A549 (cell line): ENCODE measurements around the gene CUL4A. TPM values are rescaled to one million over a fixed set of nuclear protein-coding genes. Genes with fewer than 3 reads are reported as not detected.

Experiments
- ATAC-seq, 2 experiments: fragments of 200-7000 bp in 1 of 2; fragments of >200 bp in 1 of 2; cut with Nextera tagmentation in 1 of 2; cut with Tn5 transposase in 1 of 2; 3 replicates each; pipeline versions ENCODE4 v1.8.0 to v1.9.1; 2018 to 2020; ENCODE audit warnings: mild to moderate bottlenecking in 1 of 2, moderate library complexity in 1 of 2
- CTCF ChIA-PET: fragments of 300-600 bp; sonication (Branson Sonifier 250); formaldehyde crosslinking; extraction: SDS; loops from one replicate; lab custom pipeline; 2021; ENCODE audit warnings: antibody characterized with exemption, inconsistent platforms; lab: Yijun Ruan, JAX
- POLR2A ChIA-PET: fragments of 350-600 bp; formaldehyde crosslinking; extraction: SDS; loops from one replicate; lab custom pipeline; 2021; ENCODE audit warnings: antibody characterized with exemption, inconsistent platforms; lab: Yijun Ruan, JAX
- DNase-seq, 2 experiments: peaks; one replicate each; pipeline versions ENCODE4 v3.0.0 to v3.0.0-alpha.2; 2011 to 2016; ENCODE audit warnings: low read depth in 1 of 2, low spot score in 1 of 2
- FAIRE-seq: peaks from 2 replicates; lab custom pipeline; 2011; peaks lifted over from hg19 to GRCh38; lab: Jason Lieb, UNC
- H3K27ac ChIP-seq, 2 experiments: fragments of >200 bp; sonication (Bioruptor Twin); formaldehyde crosslinking; 3 replicates each; pipeline ENCODE4 v1.5.1; 2016 to 2017
- H3K4me1 ChIP-seq: fragments of >200 bp; sonication (Bioruptor Twin); formaldehyde crosslinking; 3 replicates; pipeline ENCODE4 v1.6.1; 2016
- H3K4me2 ChIP-seq: fragments of >200 bp; sonication (Bioruptor Twin); formaldehyde crosslinking; 3 replicates; pipeline ENCODE4 v1.6.1; 2016
- H3K4me3 ChIP-seq: fragments of >200 bp; sonication (Bioruptor Twin); formaldehyde crosslinking; 3 replicates; pipeline ENCODE4 v1.5.1; 2016
- H3K9me3 ChIP-seq: fragments of >200 bp; sonication (Bioruptor Twin); formaldehyde crosslinking; 3 replicates; pipeline ENCODE4 v1.6.1; 2016
- CEBPB ChIP-seq, 2 experiments: fragments of >200 bp in 1 of 2; sonication (Bioruptor Twin) in 1 of 2; formaldehyde crosslinking in 1 of 2; IDR thresholded peaks; 2 replicates each; pipeline ENCODE4 v1.6.1; 2012 to 2016
- CHD2 ChIP-seq: fragments of 150-350 bp; IDR thresholded peaks from 2 replicates; pipeline ENCODE4 v1.6.1; 2014; ENCODE audit warnings: low read length; ENCODE audit not compliant: partially characterized antibody
- CHD4 ChIP-seq: fragments of 200-600 bp; sonication (generic); IDR thresholded peaks from 2 replicates; pipeline ENCODE4 v1.6.1; 2016; ENCODE audit warnings: antibody characterized with exemption, mild to moderate bottlenecking, borderline replicate concordance
- CTCF ChIP-seq: fragments of >200 bp; sonication (Bioruptor Twin); formaldehyde crosslinking; IDR thresholded peaks from 3 replicates; pipeline ENCODE4 v1.5.1; 2016
- EHMT2 ChIP-seq: fragments of 200-600 bp; sonication (generic); IDR thresholded peaks from 2 replicates; pipeline ENCODE4 v1.6.1; 2016; ENCODE audit warnings: antibody characterized with exemption, low read depth, mild to moderate bottlenecking, moderate library complexity
- EP300 ChIP-seq, 2 experiments: fragments of >200 bp; sonication (Bioruptor Twin); formaldehyde crosslinking; IDR thresholded peaks; 2 replicates in 1 of 2; 3 replicates in 1 of 2; pipeline ENCODE4 v1.6.1; 2016 to 2017
- FOSL2 ChIP-seq, 2 experiments: fragments of 450-650 bp in 1 of 2; fragments of >200 bp in 1 of 2; sonication (Bioruptor Twin) in 1 of 2; formaldehyde crosslinking; IDR thresholded peaks; 2 replicates each; pipeline versions ENCODE4 v1.5.0 to v1.6.1; 2016 to 2020; ENCODE audit warnings: mild to moderate bottlenecking in 1 of 2, moderate library complexity in 1 of 2
- FOXS1 ChIP-seq: fragments of 250-450 bp; sonication (Bioruptor Pico); IDR thresholded peaks from 2 replicates; pipeline ENCODE4 v1.5.0; 2020; ENCODE audit warnings: mild to moderate bottlenecking, moderate library complexity
- GATA3 ChIP-seq: IDR thresholded peaks from 2 replicates; pipeline ENCODE4 v1.6.1; 2012; ENCODE audit warnings: borderline replicate concordance
- JUNB ChIP-seq: fragments of >200 bp; sonication (Bioruptor Twin); formaldehyde crosslinking; IDR thresholded peaks from 2 replicates; pipeline ENCODE4 v1.6.1; 2016
- MAFK ChIP-seq: fragments of 450-650 bp; IDR thresholded peaks from 2 replicates; pipeline ENCODE4 v1.6.1; 2014; ENCODE audit not compliant: partially characterized antibody
- MAZ ChIP-seq: fragments of 150-350 bp; IDR thresholded peaks from 2 replicates; pipeline ENCODE4 v1.6.1; 2014; ENCODE audit warnings: antibody characterized with exemption, low read depth, low read length, borderline replicate concordance
- MYC ChIP-seq: IDR thresholded peaks from 2 replicates; pipeline ENCODE4 v1.6.1; 2012; ENCODE audit warnings: mild to moderate bottlenecking, inconsistent platforms, low read length, improper control_type of control experiment, borderline replicate concordance
- NFE2L2 ChIP-seq: fragments of 150-350 bp; conservative IDR thresholded peaks from 2 replicates; pipeline ENCODE4 v1.6.1; 2014; ENCODE audit warnings: low read length
- NPAS2 ChIP-seq: fragments of 250-450 bp; sonication (Bioruptor Pico); IDR thresholded peaks from 2 replicates; pipeline ENCODE4 v1.8.0; 2022; ENCODE audit warnings: mild to moderate bottlenecking, moderate library complexity, borderline replicate concordance
- PBX3 ChIP-seq: IDR thresholded peaks from 2 replicates; pipeline ENCODE4 v1.6.1; 2012
- PHF8 ChIP-seq: fragments of 200-600 bp; sonication (generic); IDR thresholded peaks from 2 replicates; pipeline ENCODE4 v1.6.1; 2016; ENCODE audit warnings: low read depth, mild to moderate bottlenecking, antibody characterized with exemption, moderate library complexity, borderline replicate concordance
- POLR2AphosphoS2 ChIP-seq: conservative IDR thresholded peaks from 2 replicates; pipeline ENCODE4 v1.6.1; 2012; ENCODE audit warnings: low read length, improper control_type of control experiment, inconsistent platforms
- SREBF2 ChIP-seq: fragments of 450-650 bp; IDR thresholded peaks from 2 replicates; pipeline ENCODE4 v1.6.1; 2014; ENCODE audit warnings: mild to moderate bottlenecking, moderate library complexity
- ZC3H11A ChIP-seq: fragments of 450-650 bp; IDR thresholded peaks from 2 replicates; pipeline ENCODE4 v1.6.1; 2014; ENCODE audit warnings: antibody characterized with exemption, mild to moderate bottlenecking
- ZNF302 ChIP-seq: fragments of 250-450 bp; sonication (Bioruptor Pico); IDR thresholded peaks from 2 replicates; pipeline ENCODE4 v1.9.0; 2021; ENCODE audit warnings: inconsistent platforms, mild to moderate bottlenecking, moderate library complexity
- WGBS: methylation state at CpG from one replicate; pipeline ENCODE4 v1.1.6; 2017; ENCODE audit errors: missing lambda C conversion rate; 5-methylcytosine and 5-hydroxymethylcytosine counted together
- polyA plus RNA-seq, 4 experiments: library from polyadenylated mRNA; depleted of rRNA in 3 of 4; stranded (reverse); fragments of >200 nt; fragmentation: RNase III in 1 of 4; extraction: RNeasy Plus Mini Kit Qiagen cat#74134 plus additional on column Dnase treatment in 1 of 4; gene quantifications; 2 replicates in 3 of 4; 3 replicates in 1 of 4; pipeline ENCODE4 v1.2.3, GENCODE V29; 2011 to 2017
- TF ChIP-seq, protein P1 (sequence below): fragments of >200 bp; sonication (Bioruptor Twin); formaldehyde crosslinking; IDR thresholded peaks from 2 replicates; pipeline ENCODE4 v1.6.1; 2016
- TF ChIP-seq, protein P2 (sequence below): fragments of 200-600 bp; sonication (generic); IDR thresholded peaks from 2 replicates; pipeline ENCODE4 v1.6.1; 2016; ENCODE audit warnings: antibody characterized with exemption, mild to moderate bottlenecking, moderate library complexity
- TF ChIP-seq, protein P3 (sequence below): fragments of >200 bp; sonication (Bioruptor Twin); formaldehyde crosslinking; IDR thresholded peaks from 3 replicates; pipeline ENCODE4 v1.6.1; 2016
- TF ChIP-seq, protein P4 (sequence below): fragments of 250-450 bp; sonication (Bioruptor Pico); IDR thresholded peaks from 2 replicates; pipeline ENCODE4 v1.5.0; 2021; ENCODE audit warnings: mild to moderate bottlenecking, moderate library complexity, borderline replicate concordance
- TF ChIP-seq, protein P5 (sequence below): IDR thresholded peaks from 2 replicates; pipeline ENCODE4 v1.6.1; 2012; ENCODE audit warnings: low read depth, borderline replicate concordance

Gene CUL4A
- polyA plus RNA-seq, 2 of the 4 experiments (the other 2 are of a cell fraction) = 49.6 to 55.4 TPM

GRCh38 chr13:113295776-113296175 is 86.4 kb downstream of the CUL4A start:
- 96% methylated on average over 6 of the region's 6 CpGs for WGBS
- Histone ChIP-seq H3K4me2 (peak overlapping the region; percentile 91), H3K4me1 (peaks cover 11% of the 10 kb centered on the region; the same call in 2 of the 3 replicates), H3K9me3 (no peaks in the 10 kb centered on the region), H3K27ac (no peak overlapping the region; a peak in 1 of 6 replicates), H3K4me3 (no peak overlapping the region)
- DNase-seq (no peak), ATAC-seq (no peak), FAIRE-seq (no peak)
- POLR2A ChIA-PET = no interaction called here
- no peak for TF ChIP-seq EP300 (IDR thresholded peaks at IDR 0.05)
- no peak for TF ChIP-seq CEBPB (IDR thresholded peaks at IDR 0.05)
- no peak for TF ChIP-seq JUNB
- TF ChIP-seq GATA3 = no peak
- no peak for TF ChIP-seq CTCF
- TF ChIP-seq SREBF2 = no peak
- no peak for TF ChIP-seq FOSL2 (IDR thresholded peaks at IDR 0.05)
- no peak for TF ChIP-seq FOSL2 (CRISPR knock-in tag; IDR thresholded peaks at IDR 0.05)
- TF ChIP-seq, protein P1, sequence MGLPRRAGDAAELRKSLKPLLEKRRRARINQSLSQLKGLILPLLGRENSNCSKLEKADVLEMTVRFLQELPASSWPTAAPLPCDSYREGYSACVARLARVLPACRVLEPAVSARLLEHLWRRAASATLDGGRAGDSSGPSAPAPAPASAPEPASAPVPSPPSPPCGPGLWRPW = no peak
- no peak for TF ChIP-seq CHD4
- no peak for TF ChIP-seq FOXS1 (CRISPR knock-in tag)
- TF ChIP-seq EHMT2 = no peak
- TF ChIP-seq ZNF302 = no peak
- no peak for TF ChIP-seq MAFK
- no peak for TF ChIP-seq MAZ
- no peak for TF ChIP-seq POLR2AphosphoS2
- no peak for TF ChIP-seq ZC3H11A
- TF ChIP-seq, protein P2, sequence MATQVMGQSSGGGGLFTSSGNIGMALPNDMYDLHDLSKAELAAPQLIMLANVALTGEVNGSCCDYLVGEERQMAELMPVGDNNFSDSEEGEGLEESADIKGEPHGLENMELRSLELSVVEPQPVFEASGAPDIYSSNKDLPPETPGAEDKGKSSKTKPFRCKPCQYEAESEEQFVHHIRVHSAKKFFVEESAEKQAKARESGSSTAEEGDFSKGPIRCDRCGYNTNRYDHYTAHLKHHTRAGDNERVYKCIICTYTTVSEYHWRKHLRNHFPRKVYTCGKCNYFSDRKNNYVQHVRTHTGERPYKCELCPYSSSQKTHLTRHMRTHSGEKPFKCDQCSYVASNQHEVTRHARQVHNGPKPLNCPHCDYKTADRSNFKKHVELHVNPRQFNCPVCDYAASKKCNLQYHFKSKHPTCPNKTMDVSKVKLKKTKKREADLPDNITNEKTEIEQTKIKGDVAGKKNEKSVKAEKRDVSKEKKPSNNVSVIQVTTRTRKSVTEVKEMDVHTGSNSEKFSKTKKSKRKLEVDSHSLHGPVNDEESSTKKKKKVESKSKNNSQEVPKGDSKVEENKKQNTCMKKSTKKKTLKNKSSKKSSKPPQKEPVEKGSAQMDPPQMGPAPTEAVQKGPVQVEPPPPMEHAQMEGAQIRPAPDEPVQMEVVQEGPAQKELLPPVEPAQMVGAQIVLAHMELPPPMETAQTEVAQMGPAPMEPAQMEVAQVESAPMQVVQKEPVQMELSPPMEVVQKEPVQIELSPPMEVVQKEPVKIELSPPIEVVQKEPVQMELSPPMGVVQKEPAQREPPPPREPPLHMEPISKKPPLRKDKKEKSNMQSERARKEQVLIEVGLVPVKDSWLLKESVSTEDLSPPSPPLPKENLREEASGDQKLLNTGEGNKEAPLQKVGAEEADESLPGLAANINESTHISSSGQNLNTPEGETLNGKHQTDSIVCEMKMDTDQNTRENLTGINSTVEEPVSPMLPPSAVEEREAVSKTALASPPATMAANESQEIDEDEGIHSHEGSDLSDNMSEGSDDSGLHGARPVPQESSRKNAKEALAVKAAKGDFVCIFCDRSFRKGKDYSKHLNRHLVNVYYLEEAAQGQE = no peak
- CTCF ChIA-PET = no interaction called here

DNA sequence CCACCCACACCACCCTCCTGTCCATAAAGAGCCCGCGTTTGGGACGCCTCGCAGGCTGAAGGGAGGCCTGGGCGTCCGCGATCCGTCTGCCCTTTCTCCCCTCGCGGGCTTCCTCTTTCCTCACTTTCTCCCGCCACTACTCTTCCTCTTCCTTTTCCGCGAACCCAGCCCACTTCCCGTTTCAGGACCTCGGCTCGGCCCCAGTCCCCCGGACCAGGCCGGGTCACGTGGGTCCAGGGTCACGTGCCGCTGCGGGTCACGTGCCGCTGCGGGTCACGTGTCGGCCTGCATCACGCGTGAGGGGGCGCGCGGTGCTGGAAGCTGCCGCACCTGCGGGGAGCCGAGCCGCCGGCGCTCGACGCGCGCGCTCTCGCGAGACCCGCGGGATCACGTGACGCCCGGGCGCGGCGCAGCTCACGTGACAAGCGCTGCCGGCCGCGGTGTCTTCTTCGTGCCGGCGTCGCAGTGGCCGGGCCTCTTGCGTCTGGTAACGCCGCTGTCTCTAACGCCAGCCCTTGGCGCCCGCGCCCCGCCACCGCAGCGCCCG is 87.5 kb downstream of the CUL4A start, which contains the start of gene LAMP1:
Gene LAMP1, plus strand, starts transcription at position 417 of the 547 bp plus-strand sequence. CDS start 196 bp downstream, outside the sequence.
- POLR2A ChIA-PET = interaction anchor here (1.4 kb wide), 1 partner anchor 87 kb away, joined by 10 read pairs; the partner anchor contains the start of genes CUL4A and PCID2
- no peak for FAIRE-seq
- Histone ChIP-seq H3K4me1 (peaks cover 11% of the 10 kb centered on the region; the same call in 2 of the 3 replicates), H3K4me3 (peak within 1 kb of the TSS; percentile 97), H3K4me2 (peak within 1 kb of the TSS; percentile 91), H3K27ac (peak within 1 kb of the TSS; percentile 92 to 99), H3K9me3 (no peaks in the 10 kb centered on the region)
- ATAC-seq = peak; percentile 84 to 87
- 2% methylated on average over 15 of the region's 74 CpGs for WGBS
- peak; percentile 84 to 98 for DNase-seq
- CTCF ChIA-PET = no interaction called here
- TF ChIP-seq NFE2L2 (no peak), CHD2 (peak; percentile 96), EP300 (IDR thresholded peaks at IDR 0.05) (peak in 1 of 2 experiments; percentile 34; a peak in 2 of 5 replicates), EHMT2 (no peak), PBX3 (no peak), PHF8 (peak; percentile 86; the same call in 1 of the 2 replicates), GATA3 (peak; percentile 76), NPAS2 (CRISPR knock-in tag) (peak; percentile 99), MYC (peak; percentile 56)
- TF ChIP-seq, protein P3, sequence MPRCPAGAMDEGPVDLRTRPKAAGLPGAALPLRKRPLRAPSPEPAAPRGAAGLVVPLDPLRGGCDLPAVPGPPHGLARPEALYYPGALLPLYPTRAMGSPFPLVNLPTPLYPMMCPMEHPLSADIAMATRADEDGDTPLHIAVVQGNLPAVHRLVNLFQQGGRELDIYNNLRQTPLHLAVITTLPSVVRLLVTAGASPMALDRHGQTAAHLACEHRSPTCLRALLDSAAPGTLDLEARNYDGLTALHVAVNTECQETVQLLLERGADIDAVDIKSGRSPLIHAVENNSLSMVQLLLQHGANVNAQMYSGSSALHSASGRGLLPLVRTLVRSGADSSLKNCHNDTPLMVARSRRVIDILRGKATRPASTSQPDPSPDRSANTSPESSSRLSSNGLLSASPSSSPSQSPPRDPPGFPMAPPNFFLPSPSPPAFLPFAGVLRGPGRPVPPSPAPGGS = peak; percentile 42; the same call in 1 of the 3 replicates
- TF ChIP-seq, protein P4, sequence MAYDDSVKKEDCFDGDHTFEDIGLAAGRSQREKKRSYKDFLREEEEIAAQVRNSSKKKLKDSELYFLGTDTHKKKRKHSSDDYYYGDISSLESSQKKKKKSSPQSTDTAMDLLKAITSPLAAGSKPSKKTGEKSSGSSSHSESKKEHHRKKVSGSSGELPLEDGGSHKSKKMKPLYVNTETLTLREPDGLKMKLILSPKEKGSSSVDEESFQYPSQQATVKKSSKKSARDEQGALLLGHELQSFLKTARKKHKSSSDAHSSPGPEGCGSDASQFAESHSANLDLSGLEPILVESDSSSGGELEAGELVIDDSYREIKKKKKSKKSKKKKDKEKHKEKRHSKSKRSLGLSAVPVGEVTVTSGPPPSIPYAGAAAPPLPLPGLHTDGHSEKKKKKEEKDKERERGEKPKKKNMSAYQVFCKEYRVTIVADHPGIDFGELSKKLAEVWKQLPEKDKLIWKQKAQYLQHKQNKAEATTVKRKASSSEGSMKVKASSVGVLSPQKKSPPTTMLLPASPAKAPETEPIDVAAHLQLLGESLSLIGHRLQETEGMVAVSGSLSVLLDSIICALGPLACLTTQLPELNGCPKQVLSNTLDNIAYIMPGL = no peak
- TF ChIP-seq, protein P5, sequence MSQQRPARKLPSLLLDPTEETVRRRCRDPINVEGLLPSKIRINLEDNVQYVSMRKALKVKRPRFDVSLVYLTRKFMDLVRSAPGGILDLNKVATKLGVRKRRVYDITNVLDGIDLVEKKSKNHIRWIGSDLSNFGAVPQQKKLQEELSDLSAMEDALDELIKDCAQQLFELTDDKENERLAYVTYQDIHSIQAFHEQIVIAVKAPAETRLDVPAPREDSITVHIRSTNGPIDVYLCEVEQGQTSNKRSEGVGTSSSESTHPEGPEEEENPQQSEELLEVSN = peak; percentile 86
